Right lobe of liver (tissue), 6 donors: Measurements from ENCODE around the gene PRSS36. TPM values are rescaled to one million over a fixed set of nuclear protein-coding genes. Genes with fewer than 3 reads are reported as not detected.

Source experiments
- ATAC-seq, 4 donors: fragments of 200-7000 bp; cut with Tn5 transposase; one replicate each; pipeline ENCODE4 v1.9.1; 2020; ENCODE audit warnings: mild to moderate bottlenecking in 4 of 4, moderate library complexity in 4 of 4
- DNase-seq, 3 donors: peaks; one replicate each; pipeline ENCODE4 v3.0.0-alpha.2; 2020
- H3K27ac ChIP-seq, 3 donors: fragments of 200-600 bp; one replicate each; pipeline ENCODE4 v1.8.0; 2022
- H3K27me3 ChIP-seq, 2 donors: fragments of 200-600 bp; one replicate each; pipeline ENCODE4 v1.8.0; 2022
- H3K36me3 ChIP-seq, 4 donors: fragments of 200-600 bp; sonication (generic) in 1 of 4; one replicate each; pipeline versions ENCODE4 v1.5.1 to v1.8.0; 2017 to 2022; ENCODE audit warnings: control low read depth in 1 of 4
- H3K4me1 ChIP-seq, 4 donors: fragments of 200-600 bp; sonication (generic) in 1 of 4; one replicate each; pipeline versions ENCODE4 v1.5.1 to v1.8.0; 2017 to 2022; ENCODE audit warnings: control low read depth in 1 of 4
- H3K4me3 ChIP-seq, 3 donors: fragments of 200-600 bp; one replicate each; pipeline ENCODE4 v1.8.0; 2022
- H3K9me3 ChIP-seq, 4 donors: fragments of 200-600 bp; sonication (generic) in 1 of 4; one replicate each; pipeline versions ENCODE4 v1.5.1 to v1.8.0; 2017 to 2022; ENCODE audit warnings: control low read depth in 1 of 4
- POLR2A ChIP-seq: fragments of 450-650 bp; IDR thresholded peaks from one replicate; pipeline ENCODE4 v1.6.1; 2017; ENCODE audit warnings: antibody characterized with exemption, mild to moderate bottlenecking
- WGBS: methylation state at CpG from one replicate; pipeline ENCODE4 v1.1.6; 2018; ENCODE audit warnings: low coverage, low lambda C conversion rate; ENCODE audit not compliant: insufficient coverage; ENCODE audit errors: missing lambda C conversion rate; 5-methylcytosine and 5-hydroxymethylcytosine counted together
- intact Hi-C, 2 donors: fragments of 100-400 bp; cut with DNase I; formaldehyde crosslinking; loops; one replicate each; pipeline versions ENCODE4 v1.11.2 to v1.14.1; 2022
- total RNA-seq, 6 experiments: library from RNA; depleted of rRNA in 2 of 6; stranded (reverse); fragments of >200 nt in 2 of 6; fragmentation: NEBNext Ultra II Directional in 3 of 6; extraction: Animal tissue kit (Norgen Biotek cat#: 25700) in 3 of 6; gene quantifications; one replicate each; pipeline versions ENCODE4 v1.1.0 to v1.2.4, GENCODE V29; 2016 to 2023
- TF ChIP-seq, protein P1 (sequence below), 4 donors: fragments of 200-600 bp in 3 of 4; fragments of 450-650 bp in 1 of 4; IDR thresholded peaks; one replicate each; pipeline versions ENCODE4 v1.5.1 to v1.8.0; 2016 to 2022; ENCODE audit warnings: antibody characterized with exemption in 4 of 4, mild to moderate bottlenecking in 2 of 4
- donor health status: DM: no; HTN: yes; CAD: no.
- donor health status: DM: no; HTN: no; CAD: no.
- donor health status: DM: no; HTN: no; CAD: no.
- donor health status: DM: no; HTN: yes; CAD: no.
- donor health status: DM: no; HTN: yes; CAD: no.

Gene PRSS36
- total RNA-seq, 6 experiments from 2014 or later = 0.25 to 1.6 (median 1.0) TPM

- peaks cover 0 to 26% (median 13%) of the 10 kb centered on the region in 4 donors for H3K36me3 ChIP-seq
- ATAC-seq (peak; percentile 86 to 94 (median 92)), DNase-seq (peak; percentile 96 to 98 (median 98))
- peak within 1 kb of the TSS; percentile 82 to 96 (median 94) for H3K4me3 ChIP-seq
- TF ChIP-seq, protein P1, sequence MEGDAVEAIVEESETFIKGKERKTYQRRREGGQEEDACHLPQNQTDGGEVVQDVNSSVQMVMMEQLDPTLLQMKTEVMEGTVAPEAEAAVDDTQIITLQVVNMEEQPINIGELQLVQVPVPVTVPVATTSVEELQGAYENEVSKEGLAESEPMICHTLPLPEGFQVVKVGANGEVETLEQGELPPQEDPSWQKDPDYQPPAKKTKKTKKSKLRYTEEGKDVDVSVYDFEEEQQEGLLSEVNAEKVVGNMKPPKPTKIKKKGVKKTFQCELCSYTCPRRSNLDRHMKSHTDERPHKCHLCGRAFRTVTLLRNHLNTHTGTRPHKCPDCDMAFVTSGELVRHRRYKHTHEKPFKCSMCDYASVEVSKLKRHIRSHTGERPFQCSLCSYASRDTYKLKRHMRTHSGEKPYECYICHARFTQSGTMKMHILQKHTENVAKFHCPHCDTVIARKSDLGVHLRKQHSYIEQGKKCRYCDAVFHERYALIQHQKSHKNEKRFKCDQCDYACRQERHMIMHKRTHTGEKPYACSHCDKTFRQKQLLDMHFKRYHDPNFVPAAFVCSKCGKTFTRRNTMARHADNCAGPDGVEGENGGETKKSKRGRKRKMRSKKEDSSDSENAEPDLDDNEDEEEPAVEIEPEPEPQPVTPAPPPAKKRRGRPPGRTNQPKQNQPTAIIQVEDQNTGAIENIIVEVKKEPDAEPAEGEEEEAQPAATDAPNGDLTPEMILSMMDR (IDR thresholded peaks at IDR 0.05) = no peak
- TF ChIP-seq POLR2A = peak; percentile 91
- 0% methylated on average over 22 of the region's 69 CpGs for WGBS
- intact Hi-C loops = loop anchor here in 1 of 2 donors (5.0 kb wide), 1 partner anchor 112 kb away; no protein-coding TSS in a partner anchor
- H3K9me3 ChIP-seq = no peaks in the 10 kb centered on the region
- peaks cover 0 to 15% (median 0%) of the 10 kb centered on the region in 4 donors for H3K4me1 ChIP-seq
- no peaks in the 10 kb centered on the region for H3K27me3 ChIP-seq
- H3K27ac ChIP-seq = peak within 1 kb of the TSS; percentile 82 to 90 (median 84)
Observed at GRCh38 chr16:31094424-31095120, 55.3 kb downstream of the PRSS36 start, which contains the start of gene VKORC1. Gene VKORC1, minus strand, starts transcription at chr16:31094797. Its CDS starts 68 bp downstream, at chr16:31094729.

DNA sequence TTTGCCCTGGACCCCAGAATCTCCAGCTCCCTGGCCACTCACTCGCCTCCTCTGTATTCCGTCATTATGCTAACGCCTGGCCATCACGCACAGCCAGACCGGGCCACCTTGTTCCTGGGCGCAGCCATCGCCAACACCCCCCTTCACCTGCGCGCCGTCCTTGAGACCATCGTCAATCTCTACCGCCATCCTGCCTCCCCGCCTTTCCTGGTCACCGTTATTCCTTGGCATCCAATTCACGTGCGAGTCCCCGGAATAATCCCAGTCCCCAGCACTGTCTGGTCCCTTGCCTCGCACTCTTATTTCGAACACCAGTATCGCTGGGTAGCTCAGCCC is 55.8 kb downstream of the PRSS36 start:
- no peaks in the 10 kb centered on the region for H3K9me3 ChIP-seq
- DNase-seq (peak in 1 of 3 donors; percentile 52), ATAC-seq (peak; percentile 7 to 28 (median 18))
- TF ChIP-seq, protein P1 (IDR thresholded peaks at IDR 0.05) = no peak
- TF ChIP-seq POLR2A = no peak
- H3K4me3 ChIP-seq = peak overlapping the region; percentile 82 to 96 (median 94)
- under 1% methylated on average over 12 of the region's 20 CpGs for WGBS
- peak overlapping the region; percentile 82 to 90 (median 84) for H3K27ac ChIP-seq
- peaks cover 0 to 15% (median 0%) of the 10 kb centered on the region in 4 donors for H3K4me1 ChIP-seq
- no peaks in the 10 kb centered on the region for H3K27me3 ChIP-seq
- intact Hi-C loops = loop anchor here in 1 of 2 donors (5.0 kb wide), 1 partner anchor 112 kb away; no protein-coding TSS in a partner anchor
- peaks cover 0 to 30% (median 17%) of the 10 kb centered on the region in 4 donors for H3K36me3 ChIP-seq

GRCh38 chr16:31093132-31093703 is 56.6 kb downstream of the PRSS36 start:
- intact Hi-C loops = loop anchor here in 1 of 2 donors (5.0 kb wide), 1 partner anchor 111 kb away; no protein-coding TSS in a partner anchor
- Histone ChIP-seq H3K4me1 (peaks cover 0 to 15% (median 0%) of the 10 kb centered on the region in 4 donors), H3K36me3 (peaks cover 0 to 38% (median 19%) of the 10 kb centered on the region in 4 donors), H3K27ac (peak overlapping the region; percentile 82 to 90 (median 84)), H3K4me3 (peak overlapping the region; percentile 82 to 96 (median 94)), H3K9me3 (no peaks in the 10 kb centered on the region), H3K27me3 (no peaks in the 10 kb centered on the region)
- DNase-seq (peak; percentile 77 to 83 (median 82)), ATAC-seq (peak; percentile 55 to 72 (median 64))
- TF ChIP-seq, protein P1 (IDR thresholded peaks at IDR 0.05) = no peak
- TF ChIP-seq POLR2A = peak; percentile 29
- WGBS = 12% methylated on average over 11 of the region's 17 CpGs

DNA sequence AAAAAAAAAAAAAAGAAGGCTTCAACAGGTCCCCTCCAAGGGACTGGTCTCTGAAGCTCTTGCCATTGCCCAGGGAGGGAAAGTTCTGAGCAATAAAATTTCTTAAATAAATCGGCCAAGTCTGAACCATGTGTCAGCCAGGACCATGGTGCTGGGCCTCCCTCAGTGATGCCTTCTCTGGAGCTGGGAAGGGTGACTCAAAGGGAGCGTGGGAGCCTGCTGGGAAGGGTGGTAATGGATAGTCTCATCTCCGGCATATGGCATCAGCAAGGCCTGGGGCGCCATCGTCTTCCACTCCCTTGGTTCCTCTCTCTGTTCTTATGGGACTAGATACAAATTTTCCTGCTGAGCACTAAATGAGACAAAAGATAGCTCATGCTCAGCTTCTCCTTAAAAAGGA is 57.5 kb downstream of the PRSS36 start:
- intact Hi-C loops = loop anchor here in 1 of 2 donors (5.0 kb wide), 1 partner anchor 110 kb away; no protein-coding TSS in a partner anchor
- TF ChIP-seq POLR2A = no peak
- TF ChIP-seq, protein P1 (IDR thresholded peaks at IDR 0.05) = no peak
- Histone ChIP-seq H3K4me3 (peak overlapping the region in 1 of 3 donors; percentile 96), H3K27me3 (no peaks in the 10 kb centered on the region), H3K4me1 (peaks cover 0 to 15% (median 0%) of the 10 kb centered on the region in 4 donors), H3K36me3 (peaks cover 0 to 40% (median 22%) of the 10 kb centered on the region in 4 donors), H3K9me3 (no peaks in the 10 kb centered on the region), H3K27ac (no peak overlapping the region)
- ATAC-seq (no peak), DNase-seq (no peak)
- 85% methylated on average over 2 of the region's 5 CpGs for WGBS
